Effector CD8-positive, alpha-beta T cell (primary cell): ENCODE measurements around the gene TBC1D2B.

Experiments
- DNase-seq: peaks from one replicate; lab custom pipeline; 2025; lab: John Stamatoyannopoulos, UW
- total RNA-seq, 4 experiments: gene quantifications; one replicate each; lab custom pipeline; 2026; lab: John Stamatoyannopoulos, UW

The TBC1D2B gene
- total RNA-seq, result 182 to 796 (median 434) reads per million in 4 experiments

GRCh38 chr15:78077053-78077870 lies at the start of gene TBC1D2B:
Gene TBC1D2B, minus strand, starts transcription at chr15:78077711. Its CDS starts 59 bp downstream, at chr15:78077652.
- DNase-seq, result peak; percentile 57

DNA sequence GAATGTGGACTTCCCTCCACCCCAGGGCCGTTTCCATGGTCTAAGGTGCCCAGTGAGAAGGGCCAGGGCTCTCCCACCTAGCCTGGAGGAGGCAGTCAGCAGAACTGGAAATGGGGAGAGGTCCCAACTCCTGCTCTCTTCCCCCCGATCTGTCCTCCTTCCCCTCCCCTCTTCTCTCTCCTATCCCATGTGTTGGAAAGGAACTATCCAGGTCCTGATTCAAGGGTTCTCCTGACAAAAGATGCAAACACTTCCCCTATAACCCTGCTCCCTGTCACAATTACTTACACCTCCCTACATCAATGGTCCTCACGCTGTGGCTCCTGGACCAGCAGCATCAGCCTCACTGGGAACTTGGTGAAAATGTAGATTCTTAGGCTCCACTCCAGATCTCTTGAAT lies 47.8 kb upstream of the TBC1D2B start:
- no peak for DNase-seq

- DNase-seq, result no peak
Observed at GRCh38 chr15:78120523-78120922, 43.0 kb upstream of the TBC1D2B start.

- no peak for DNase-seq
Observed at GRCh38 chr15:78112551-78112950, 35.0 kb upstream of the TBC1D2B start.

DNA sequence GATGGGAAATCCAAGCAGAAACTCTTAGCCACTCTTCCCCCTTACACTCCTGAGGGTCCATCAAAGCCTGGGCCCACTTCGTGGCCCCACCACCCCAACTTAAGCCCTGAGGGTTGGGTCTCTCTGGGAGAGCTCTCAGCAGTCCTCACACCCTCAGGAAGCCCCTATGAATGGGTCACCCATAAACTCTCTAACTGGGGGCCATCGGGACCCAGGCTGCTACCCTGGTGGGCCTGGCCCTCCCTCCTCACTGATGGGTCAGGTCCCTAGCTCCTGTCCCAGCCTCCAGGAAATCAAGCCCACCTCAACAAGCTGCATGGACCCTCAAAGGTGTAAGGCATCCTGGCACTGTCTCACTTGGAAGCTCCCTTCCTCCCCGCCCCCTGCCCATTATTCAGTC lies 34.3 kb upstream of the TBC1D2B start:
- no peak for DNase-seq

DNA sequence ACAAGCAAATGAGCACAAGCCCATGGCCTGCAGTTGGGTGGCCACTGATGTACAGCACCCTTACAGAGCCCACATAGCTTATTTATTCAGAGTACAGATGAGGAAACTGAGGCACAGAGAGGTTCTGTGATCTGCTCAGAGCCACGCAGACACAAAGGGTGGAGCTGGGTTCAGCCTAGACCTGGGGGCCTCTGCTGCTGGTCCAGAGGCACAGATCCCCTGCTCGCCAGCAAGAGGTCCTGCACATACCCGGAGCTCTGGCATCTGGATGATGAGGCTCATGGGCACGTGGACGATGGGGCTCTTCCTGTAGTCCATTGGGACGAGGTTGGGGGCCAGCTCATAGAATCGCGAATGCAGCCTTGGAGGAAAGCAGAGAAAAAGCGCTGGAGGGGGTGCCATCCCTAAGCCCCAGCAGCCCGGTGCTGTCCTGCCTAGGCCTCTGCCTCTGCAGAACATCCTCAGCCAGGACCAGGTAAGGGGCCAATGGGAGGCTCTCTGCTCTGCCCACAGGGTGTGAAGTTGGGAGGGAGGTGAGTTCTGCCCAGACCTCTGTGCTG lies 33.5 kb upstream of the TBC1D2B start:
- DNase-seq, result no peak

DNA sequence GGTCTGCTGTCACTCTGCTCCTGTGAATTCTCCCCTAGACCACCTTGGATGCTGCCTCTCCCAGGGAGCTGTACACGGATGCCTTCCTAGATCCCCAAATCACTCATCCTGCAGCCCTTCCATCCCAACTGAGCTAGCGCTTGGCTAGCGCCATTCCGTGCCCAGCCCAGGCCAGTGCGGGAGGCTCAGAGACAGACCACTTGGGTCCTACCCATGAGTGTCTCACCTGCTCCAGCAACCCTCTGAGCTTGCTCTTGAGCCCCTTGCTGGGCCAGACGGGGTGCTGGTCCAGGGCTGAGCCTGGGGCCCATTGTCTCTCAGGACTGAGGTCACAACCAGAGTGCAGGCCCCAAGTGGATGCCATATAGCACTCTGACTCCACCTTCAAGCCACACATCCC lies 32.6 kb upstream of the TBC1D2B start:
- DNase-seq, result no peak

- no peak for DNase-seq
Observed at GRCh38 chr15:78109156-78109555, 31.6 kb upstream of the TBC1D2B start.

GRCh38 chr15:78108300-78109084 lies 31.0 kb upstream of the TBC1D2B start:
- DNase-seq, result peak; percentile 76

- DNase-seq, result no peak
Observed at GRCh38 chr15:78107471-78107870, 30.0 kb upstream of the TBC1D2B start.

GRCh38 chr15:78105476-78106241 lies 28.1 kb upstream of the TBC1D2B start:
- DNase-seq, result no peak

DNA sequence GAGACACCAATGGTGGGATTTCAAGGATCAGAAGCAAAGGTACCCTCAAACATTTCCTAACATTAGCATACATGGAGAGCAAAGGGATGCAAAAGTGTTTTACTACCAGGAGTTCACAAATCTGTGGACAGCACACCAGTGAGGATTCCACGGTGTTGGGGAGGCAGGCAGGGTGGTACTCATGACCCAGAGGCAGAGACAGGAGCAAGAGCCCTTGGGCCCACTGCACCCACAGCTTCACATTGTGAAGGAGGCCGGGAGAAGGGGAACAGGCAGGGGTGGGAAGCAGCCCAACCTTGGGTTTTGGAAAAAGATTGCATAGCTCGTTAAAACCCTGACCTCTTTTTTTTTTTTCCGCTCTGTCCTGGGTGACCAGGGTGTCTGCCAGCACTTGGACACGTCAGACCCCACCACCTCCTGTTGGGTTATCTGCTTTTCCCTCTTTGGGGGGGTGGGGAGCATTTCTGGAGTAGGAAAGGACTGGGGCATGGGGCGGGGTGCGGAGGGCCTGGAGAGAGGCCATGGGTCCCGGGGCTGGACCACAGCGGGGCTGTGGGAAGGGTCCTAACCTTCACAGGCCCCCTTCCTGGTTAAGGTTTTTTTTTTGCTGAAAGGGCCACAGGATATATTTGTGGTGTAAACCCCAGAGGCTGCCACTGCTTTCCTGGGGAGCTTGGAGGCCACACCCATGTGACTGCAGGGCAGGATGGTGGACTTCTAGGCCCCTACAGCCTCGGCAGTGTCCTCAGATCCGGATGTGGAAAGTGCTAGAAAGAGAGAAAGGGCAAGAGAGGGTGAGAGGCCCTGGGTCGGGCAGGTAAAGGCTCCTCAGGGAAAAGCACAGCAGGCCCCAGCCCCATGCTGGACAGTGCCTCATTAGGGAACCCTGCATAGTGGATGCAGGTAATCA lies 27.3 kb upstream of the TBC1D2B start:
- no peak for DNase-seq

DNA sequence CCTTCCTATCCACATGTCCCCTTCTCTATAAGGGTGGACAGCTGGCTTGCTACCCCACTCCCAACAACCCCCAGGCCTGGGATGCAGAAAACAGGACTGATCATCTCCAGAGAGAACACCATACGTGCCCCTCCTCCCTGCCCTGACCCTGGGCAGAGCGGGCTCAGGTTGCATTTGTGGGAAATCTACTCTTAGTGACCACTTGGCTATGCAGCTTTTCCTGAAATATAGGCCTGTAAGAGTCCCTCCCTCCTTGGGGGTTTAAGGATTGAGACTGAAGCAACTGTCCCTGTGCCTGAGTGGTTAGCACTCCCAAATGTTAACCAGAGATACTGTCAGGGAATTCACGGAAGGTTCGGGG lies 26.6 kb upstream of the TBC1D2B start:
- no peak for DNase-seq

GRCh38 chr15:78103406-78104118 lies 26.1 kb upstream of the TBC1D2B start:
- DNase-seq, result no peak

DNA sequence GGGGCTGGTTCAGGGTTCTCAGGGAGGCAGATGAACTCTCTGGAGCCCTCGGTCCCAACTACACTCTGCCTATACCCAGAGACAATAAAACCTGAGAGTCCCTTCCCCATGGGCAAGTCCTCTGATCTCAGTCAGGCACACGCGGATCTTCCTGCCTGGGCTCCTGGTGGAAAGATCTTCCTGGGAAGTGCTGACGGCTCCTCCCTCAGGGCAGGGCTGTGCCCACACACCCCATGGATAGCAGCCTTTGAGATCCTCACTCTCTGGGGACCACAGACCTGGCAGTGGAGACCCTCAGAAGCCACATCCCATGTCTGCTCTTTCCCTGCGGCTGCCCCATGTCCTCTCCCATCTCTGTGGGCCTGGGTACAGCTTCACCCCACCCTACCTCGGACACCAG lies 25.2 kb upstream of the TBC1D2B start:
- no peak for DNase-seq

GRCh38 chr15:78102211-78102610 lies 24.7 kb upstream of the TBC1D2B start:
- no peak for DNase-seq

GRCh38 chr15:78101423-78102105 lies 24.1 kb upstream of the TBC1D2B start:
- no peak for DNase-seq

- DNase-seq, result no peak
Observed at GRCh38 chr15:78100886-78101285, 23.4 kb upstream of the TBC1D2B start.

- no peak for DNase-seq
Observed at GRCh38 chr15:78098131-78098755, 20.7 kb upstream of the TBC1D2B start.
